Cardiac atrium fibroblast (primary cell): ENCODE measurements around the gene OBSL1. TPM values are rescaled to one million over a fixed set of nuclear protein-coding genes. Genes with fewer than 3 reads are reported as not detected.

Experiments used
- total RNA-seq: library from RNA; depleted of rRNA; stranded (reverse); fragments of >200 nt; gene quantifications from 2 replicates; pipeline ENCODE4 v1.2.3, GENCODE V29; 2015

The OBSL1 gene
- total RNA-seq, result 63.2 and 64.8 TPM in 2 replicates

GRCh38 chr2:219571311-219572236 is at the start of gene OBSL1:
OBSL1 (minus strand) TSS chr2:219571539; CDS start chr2:219571232, 307 bp downstream.

DNA sequence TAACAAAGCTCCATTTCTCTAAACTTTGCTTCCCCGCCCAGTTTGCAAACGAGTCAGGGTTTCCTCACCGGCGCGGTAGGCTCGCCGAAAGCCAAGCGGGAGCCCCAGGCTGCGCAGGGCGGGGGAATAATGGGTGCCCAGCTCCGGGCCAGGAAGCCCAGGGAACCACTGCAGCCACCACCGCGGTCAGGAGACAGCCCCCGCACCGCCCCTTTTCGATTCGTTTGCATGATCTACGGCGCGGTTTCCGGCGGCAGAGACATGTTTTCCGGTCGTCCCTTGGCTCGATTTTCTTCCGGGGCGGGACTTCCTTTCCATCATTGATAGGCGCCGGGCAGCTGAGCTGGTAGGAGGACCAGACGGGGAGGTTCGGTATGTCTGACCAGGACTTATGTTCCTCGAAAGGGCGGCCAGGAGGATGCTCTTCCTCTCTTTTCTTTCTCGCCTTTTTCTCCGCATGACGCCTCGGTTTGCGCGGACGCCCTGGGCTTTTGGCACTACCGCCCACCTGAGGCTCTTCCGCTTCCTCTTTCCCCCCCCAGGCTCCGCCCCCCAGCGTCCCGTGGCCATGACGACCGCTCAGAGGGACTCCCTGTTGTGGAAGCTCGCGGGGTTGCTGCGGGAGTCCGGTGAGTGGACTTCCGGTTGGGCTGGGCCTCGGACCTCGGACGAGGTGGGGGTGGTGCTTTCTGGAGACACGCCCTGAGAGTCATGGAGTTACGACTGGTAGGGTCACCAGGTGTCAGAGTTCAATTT is 26.4 kb upstream of the OBSL1 start, which contains the start of gene STK11IP:
Gene STK11IP (plus strand): TSS at position 306 of the 756 bp plus-strand sequence. CDS start 263 bp downstream, at position 569.

DNA sequence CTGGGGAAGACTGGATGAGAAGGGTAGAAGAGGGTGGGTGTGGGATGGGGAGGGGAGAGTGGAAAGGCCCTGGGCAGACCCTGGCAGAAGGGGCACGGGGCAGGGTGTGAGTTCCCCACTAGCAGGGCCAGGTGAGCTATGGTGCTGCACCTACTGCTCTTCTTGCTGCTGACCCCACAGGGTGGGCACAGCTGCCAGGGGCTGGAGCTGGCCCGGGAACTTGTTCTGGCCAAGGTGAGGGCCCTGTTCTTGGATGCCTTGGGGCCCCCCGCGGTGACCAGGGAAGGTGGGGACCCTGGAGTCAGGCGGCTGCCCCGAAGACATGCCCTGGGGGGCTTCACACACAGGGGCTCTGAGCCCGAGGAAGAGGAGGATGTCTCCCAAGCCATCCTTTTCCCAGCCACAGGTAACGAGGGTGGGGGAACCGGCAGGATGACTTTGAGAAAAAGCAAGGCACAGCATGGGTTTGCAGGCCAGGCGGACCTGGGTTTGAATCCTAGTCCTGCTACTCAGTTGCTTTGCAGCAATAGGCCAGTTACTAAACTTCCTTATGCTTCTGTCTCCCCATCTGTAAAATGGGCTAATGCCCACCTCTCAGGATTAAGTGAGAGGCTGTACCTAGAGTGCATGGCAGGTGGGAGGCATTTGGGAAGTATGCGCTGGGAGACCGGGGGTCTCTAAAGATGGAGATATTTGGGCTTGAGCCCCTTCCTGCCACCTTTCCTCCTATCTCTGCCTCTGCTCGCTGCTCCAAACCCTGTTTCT is 1.1 kb upstream of the OBSL1 start, which contains the start of gene INHA:
Gene INHA (plus strand): TSS at position 74 of the 765 bp plus-strand sequence. CDS start 65 bp downstream, at position 139.

DNA sequence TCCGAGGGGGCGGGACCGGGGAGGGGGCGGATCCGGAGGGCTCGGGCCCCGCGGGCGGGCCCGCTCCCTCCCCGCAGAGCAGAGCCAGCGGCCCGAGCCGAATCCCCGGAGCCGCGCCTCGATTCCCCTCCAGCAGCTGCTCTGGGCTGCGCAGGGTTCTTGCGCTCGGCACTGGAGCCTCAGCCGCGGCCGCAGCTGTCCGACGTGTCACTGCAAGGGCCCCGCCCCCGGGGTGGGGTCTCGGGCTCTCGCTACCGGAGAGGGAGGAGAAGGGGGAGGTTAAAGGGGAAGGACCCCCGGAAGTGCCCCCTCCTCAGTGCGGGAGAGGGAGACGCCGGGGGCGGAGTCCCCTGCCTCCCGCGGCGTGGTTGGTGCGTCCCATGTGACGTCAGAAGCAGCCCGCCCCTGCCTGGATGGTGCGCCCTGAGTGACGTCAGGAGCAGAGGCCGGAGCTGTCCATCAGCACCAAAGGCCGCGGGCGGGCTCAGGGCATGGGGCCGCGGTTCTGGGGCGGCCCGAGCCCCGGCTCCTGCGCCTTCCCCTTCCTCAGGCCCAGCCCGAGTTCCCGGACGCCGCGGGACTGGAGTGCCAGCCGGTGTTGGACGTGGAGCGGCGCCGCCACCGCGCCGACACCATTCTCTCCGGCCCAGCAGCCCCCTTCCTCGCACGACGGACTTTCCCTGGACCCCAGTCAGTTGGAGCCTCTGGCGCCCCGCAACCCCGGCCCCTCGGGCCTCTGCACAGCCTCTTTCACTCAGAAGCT is 27.6 kb downstream of the OBSL1 start, which contains the start of the genes CHPF and TMEM198:
Gene CHPF (minus strand): TSS at position 214 of the 763 bp plus-strand sequence. CDS start 271 bp downstream, outside the sequence.
Gene TMEM198 (plus strand): TSS at position 433 of the 763 bp plus-strand sequence. CDS start 700 bp downstream, outside the sequence.

DNA sequence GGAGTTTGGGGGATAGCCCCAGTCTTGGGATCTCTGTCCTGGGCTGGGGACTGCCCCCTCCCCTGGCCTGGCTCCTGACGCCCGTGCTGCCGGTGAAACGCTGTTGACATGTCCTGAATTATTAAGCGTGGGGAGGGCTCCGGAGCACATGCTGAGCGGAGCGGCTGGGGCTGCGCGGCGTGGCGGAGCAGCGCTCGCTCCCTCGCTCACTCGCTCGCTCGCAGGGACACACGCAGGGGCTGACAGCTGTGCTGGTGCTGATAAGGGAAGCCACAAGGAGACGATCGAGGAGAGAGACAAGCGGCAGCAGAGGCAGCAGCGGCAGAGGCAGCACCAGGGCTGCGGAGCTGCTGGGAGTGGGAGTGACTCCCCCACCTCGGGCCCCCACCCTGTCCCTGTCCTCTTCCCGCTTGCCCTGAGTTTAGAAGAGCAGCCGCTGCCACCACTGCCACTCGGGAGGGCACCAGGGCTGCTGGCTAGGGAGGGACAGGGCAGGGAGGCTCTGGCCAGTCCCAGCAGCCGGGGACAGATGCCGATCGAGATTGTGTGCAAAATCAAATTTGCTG is 57.1 kb downstream of the OBSL1 start, which contains the start of gene ASIC4:
Gene ASIC4 (plus strand): TSS at position 287 of the 566 bp plus-strand sequence. CDS start 243 bp downstream, at position 530.

Other genes starting within 250 kb of the OBSL1 start
- not detected in 2 replicates for gene RESP18, start 238.8 kb downstream of the OBSL1 start, total RNA-seq
- gene DNPEP, start 183.6 kb downstream of the OBSL1 start, total RNA-seq, result 78.3 and 89.3 TPM in 2 replicates
- gene DES, start 153.2 kb downstream of the OBSL1 start, total RNA-seq, result 0.32 TPM in 1 of 2 replicates, not detected in the other
- 5.2 and 6.8 TPM in 2 replicates for gene SPEG, start 136.7 kb downstream of the OBSL1 start, total RNA-seq
- 69.7 and 93.9 TPM in 2 replicates for gene GMPPA, start 72.6 kb downstream of the OBSL1 start, total RNA-seq
- not detected in 2 replicates for gene ASIC4, start 57.1 kb downstream of the OBSL1 start, total RNA-seq
- 192 and 214 TPM in 2 replicates for gene CHPF, start 27.7 kb downstream of the OBSL1 start, total RNA-seq
- gene TMEM198, start 27.5 kb downstream of the OBSL1 start, total RNA-seq, result 5.4 and 5.8 TPM in 2 replicates
- gene INHA, start 771 bp upstream of the OBSL1 start, total RNA-seq, result not detected in 2 replicates
- 11.3 and 14.6 TPM in 2 replicates for gene STK11IP, start 26.3 kb upstream of the OBSL1 start, total RNA-seq
- gene SLC4A3, start 56.1 kb upstream of the OBSL1 start, total RNA-seq, result 6.2 and 6.3 TPM in 2 replicates